Natural killer cell (primary cell): ENCODE measurements around the gene SMARCA1. TPM values are rescaled to one million over a fixed set of nuclear protein-coding genes. Genes with fewer than 3 reads are reported as not detected.

Experiments
- ATAC-seq, 3 donors: fragments of 150-1000 bp in 2 of 3; fragments of 200-7000 bp in 1 of 3; cut with Tn5 transposase; 1 replicate in 1 of 3; 2 replicates in 2 of 3; pipeline ENCODE4 v1.10.0; 2021; ENCODE audit warnings: mild to moderate bottlenecking in 2 of 3, moderate library complexity in 2 of 3
- DNase-seq, 2 donors: peaks; one replicate each; pipeline versions ENCODE4 v3.0.0 to v3.0.0-alpha.2; 2013 to 2021; ENCODE audit warnings: mixed read lengths in 1 of 2
- H3K27ac ChIP-seq: one replicate; pipeline ENCODE4 v1.5.1; 2013; ENCODE audit warnings: mild to moderate bottlenecking, low read length
- H3K27me3 ChIP-seq: one replicate; pipeline ENCODE4 v1.6.1; 2013; ENCODE audit warnings: low read length; ENCODE audit not compliant: control insufficient read depth, insufficient read depth
- H3K36me3 ChIP-seq: one replicate; pipeline ENCODE4 v1.6.1; 2013; ENCODE audit warnings: low read length; ENCODE audit not compliant: control insufficient read depth, insufficient read depth
- H3K4me1 ChIP-seq: one replicate; pipeline ENCODE4 v1.6.1; 2013; ENCODE audit warnings: low read length; ENCODE audit not compliant: control insufficient read depth, insufficient read depth
- H3K4me3 ChIP-seq: one replicate; pipeline ENCODE4 v1.5.1; 2013; ENCODE audit warnings: low read length
- H3K9me3 ChIP-seq: one replicate; pipeline ENCODE4 v1.6.1; 2013; ENCODE audit warnings: low read length; ENCODE audit not compliant: control insufficient read depth, insufficient read depth
- H3K27ac Mint-ChIP-seq, 2 donors: one replicate each; pipeline ENCODE4 v1.8.0; 2022; ENCODE audit warnings: mild to moderate bottlenecking in 2 of 2, mixed read lengths in 2 of 2, moderate library complexity in 1 of 2
- H3K27me3 Mint-ChIP-seq, 2 donors: one replicate each; pipeline ENCODE4 v1.8.0; 2022; ENCODE audit warnings: low read depth in 2 of 2, mixed read lengths in 2 of 2
- H3K36me3 Mint-ChIP-seq: one replicate; pipeline ENCODE4 v1.8.0; 2022; ENCODE audit warnings: mixed read lengths
- H3K4me1 Mint-ChIP-seq, 2 donors: one replicate each; pipeline ENCODE4 v1.8.0; 2022; ENCODE audit warnings: mixed read lengths in 2 of 2
- H3K4me3 Mint-ChIP-seq: one replicate; pipeline ENCODE4 v1.8.0; 2022; ENCODE audit warnings: mild to moderate bottlenecking, moderate library complexity, mixed read lengths
- H3K9me3 Mint-ChIP-seq, 2 donors: one replicate each; pipeline ENCODE4 v1.8.0; 2022; ENCODE audit warnings: mixed read lengths in 2 of 2
- CTCF ChIP-seq: fragments of 200-600 bp; IDR thresholded peaks from one replicate; pipeline ENCODE4 v1.8.0; 2022; ENCODE audit warnings: antibody characterized with exemption
- WGBS: methylation state at CpG from one replicate; pipeline ENCODE4 v1.1.7; 2013; ENCODE audit warnings: missing lambda C conversion rate; ENCODE audit not compliant: insufficient coverage; 5-methylcytosine and 5-hydroxymethylcytosine counted together
- intact Hi-C: fragments of 100-400 bp; cut with micrococcal nuclease; formaldehyde crosslinking; loops from one replicate; pipeline ENCODE4 v1.14.2; 2022
- total RNA-seq, 4 donors: library from RNA; stranded (reverse); fragments of 120-200 nt in 1 of 4; gene quantifications; one replicate each; pipeline versions ENCODE4 v1.2.3 to v1.2.4, GENCODE V29; 2013 to 2022

The SMARCA1 gene
- total RNA-seq, 3 donors from 2014 or later (not counting 1 experiment from before 2014, with no cell fraction given): 0.18 TPM; not detected in 2

- Histone ChIP-seq H3K36me3 (no peaks in the 10 kb centered on the region), H3K27me3 (no peaks in the 10 kb centered on the region), H3K27ac (no peak overlapping the region), H3K4me1 (peaks cover 7% of the 10 kb centered on the region), H3K4me3 (peak overlapping the region; percentile 30), H3K9me3 (no peaks in the 10 kb centered on the region)
- no peak overlapping the region for H3K4me3 Mint-ChIP-seq
- H3K4me1 Mint-ChIP-seq: peaks cover 0 to 7% of the 10 kb centered on the region in 2 donors
- WGBS: 4% methylated on average over 7 of the region's 14 CpGs
- H3K27me3 Mint-ChIP-seq: peaks cover 15 to 35% of the 10 kb centered on the region in 2 donors
- intact Hi-C loops: no loop called here
- no peaks in the 10 kb centered on the region for H3K9me3 Mint-ChIP-seq
- no peaks in the 10 kb centered on the region for H3K36me3 Mint-ChIP-seq
- ATAC-seq (peak in 1 of 3 donors; percentile 25), DNase-seq (peak in 1 of 2 donors; percentile 4)
- no peak for TF ChIP-seq CTCF
- H3K27ac Mint-ChIP-seq: no peak overlapping the region
Observed at GRCh38 chrX:129540722-129541184, 17.5 kb upstream of the SMARCA1 start.

GRCh38 chrX:129540068-129540653, 16.9 kb upstream of the SMARCA1 start, which contains the start of gene OCRL:
OCRL (plus strand) TSS chrX:129540259; CDS start chrX:129540440, 181 bp downstream.
- H3K36me3 Mint-ChIP-seq: no peaks in the 10 kb centered on the region
- peak within 1 kb of the TSS; percentile 49 for H3K4me3 ChIP-seq

GRCh38 chrX:129534816-129535578, 11.7 kb upstream of the SMARCA1 start:
- no peak for ATAC-seq
- H3K4me1 ChIP-seq: peaks cover 2% of the 10 kb centered on the region
- H3K27ac Mint-ChIP-seq: no peak overlapping the region

More at GRCh38 chrX:129540068-129540653, 16.9 kb upstream of the SMARCA1 start, which contains the start of gene OCRL:
- H3K9me3 ChIP-seq: no peaks in the 10 kb centered on the region
- intact Hi-C loops: no loop called here
- no peaks in the 10 kb centered on the region for H3K27me3 ChIP-seq
- no peaks in the 10 kb centered on the region for H3K36me3 ChIP-seq
- peak in 2 of 3 donors; percentile 65 to 80 for ATAC-seq
- Mint-ChIP-seq H3K27me3 (peaks cover 15 to 35% of the 10 kb centered on the region in 2 donors), H3K9me3 (no peaks in the 10 kb centered on the region), H3K4me1 (peaks cover 0 to 7% of the 10 kb centered on the region in 2 donors), H3K27ac (no peak within 1 kb of the TSS), H3K4me3 (peak within 1 kb of the TSS; percentile 79)
- peak; percentile 33 for TF ChIP-seq CTCF
- no peak within 1 kb of the TSS for H3K27ac ChIP-seq
- peak; percentile 15 to 64 for DNase-seq
- peaks cover 7% of the 10 kb centered on the region for H3K4me1 ChIP-seq
- WGBS: under 1% methylated on average over 40 of the region's 60 CpGs

More at GRCh38 chrX:129534816-129535578, 11.7 kb upstream of the SMARCA1 start:
- no peaks in the 10 kb centered on the region for H3K36me3 ChIP-seq
- TF ChIP-seq CTCF: no peak
- H3K9me3 Mint-ChIP-seq: no peaks in the 10 kb centered on the region
- H3K36me3 Mint-ChIP-seq: no peaks in the 10 kb centered on the region
- H3K27me3 Mint-ChIP-seq: peaks cover 15 to 26% of the 10 kb centered on the region in 2 donors
- no peak for DNase-seq
- no peak overlapping the region for H3K27ac ChIP-seq
- 100% methylated on average over 2 of the region's 4 CpGs for WGBS
- peaks cover 0 to 7% of the 10 kb centered on the region in 2 donors for H3K4me1 Mint-ChIP-seq
- no peaks in the 10 kb centered on the region for H3K27me3 ChIP-seq
- no peak overlapping the region for H3K4me3 Mint-ChIP-seq
- no peaks in the 10 kb centered on the region for H3K9me3 ChIP-seq
- intact Hi-C loops: no loop called here
- H3K4me3 ChIP-seq: no peak overlapping the region
